Activated naive CD4-positive, alpha-beta T cell treated with Interleukin-2 at 50 U/mL for 16 hours (primary cell): Measurements from ENCODE around the gene SNTB2.
"Not testable (repeated sequence)": the region's sequence is repeated elsewhere in the genome, so short reads cannot be mapped to it uniquely, and the experiment has no call there.

ENCODE experiments used
- DNase-seq: peaks from one replicate; pipeline ENCODE4 v3.0.0-alpha.2; 2020

SNTB2 gene

DNA sequence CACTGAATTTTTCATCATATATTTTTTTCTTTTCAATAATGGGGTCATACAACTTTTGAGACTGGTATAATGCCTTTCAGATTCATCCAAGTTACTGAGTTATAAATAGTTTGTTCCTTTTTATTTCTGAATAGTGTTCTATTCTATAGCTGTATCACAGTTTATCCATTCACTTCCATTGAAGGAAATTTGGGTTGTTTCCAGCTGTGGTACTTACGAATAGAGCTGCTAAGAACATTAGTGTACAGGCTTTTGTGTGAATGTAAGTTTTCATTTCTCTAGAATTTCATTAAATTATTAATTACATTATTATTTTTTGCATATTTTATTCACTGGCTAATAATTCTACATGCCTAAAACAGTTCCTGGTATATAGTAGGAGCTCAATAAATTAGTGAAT lies 52.9 kb downstream of the SNTB2 start:
- no peak for DNase-seq

DNA sequence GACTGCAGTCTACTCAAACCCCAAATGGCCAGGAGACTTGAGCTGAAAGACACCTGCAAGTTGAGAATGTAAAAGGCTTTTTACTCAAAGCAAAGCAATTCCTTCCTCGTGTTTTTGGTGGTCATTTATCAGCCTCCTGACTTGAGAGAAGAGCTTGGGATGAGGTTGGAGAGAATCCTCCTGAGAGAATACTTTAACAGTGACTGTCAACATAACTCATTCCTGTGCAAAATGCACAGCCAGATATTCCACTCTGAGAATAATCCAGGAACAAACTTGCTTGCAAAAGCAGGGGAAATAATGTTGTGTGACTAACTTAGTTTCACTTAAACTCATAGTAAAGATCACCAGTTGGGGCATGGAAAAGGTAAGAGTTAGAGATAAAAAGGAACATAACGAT lies 53.4 kb downstream of the SNTB2 start:
- DNase-seq: no peak

DNA sequence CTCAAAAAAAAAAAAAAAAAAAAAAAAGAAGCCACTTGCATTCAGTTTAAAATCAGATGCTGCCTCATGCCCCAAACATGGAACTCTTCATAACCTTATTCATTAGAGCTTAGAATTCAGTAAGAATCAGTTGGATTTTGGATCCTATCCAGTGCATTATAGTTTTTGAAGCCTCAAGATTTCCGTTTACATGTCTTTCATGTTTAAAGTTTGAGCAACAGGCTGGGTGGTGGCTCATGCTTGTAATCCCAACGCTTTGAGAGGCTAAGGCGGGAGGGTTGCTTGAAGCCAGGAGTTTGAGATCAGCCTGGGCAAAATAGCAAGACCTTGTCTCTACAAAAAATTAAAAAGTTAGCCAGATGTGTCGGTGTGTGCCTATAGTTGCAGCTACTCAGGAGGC lies 55.0 kb downstream of the SNTB2 start:
- DNase-seq: no peak

DNA sequence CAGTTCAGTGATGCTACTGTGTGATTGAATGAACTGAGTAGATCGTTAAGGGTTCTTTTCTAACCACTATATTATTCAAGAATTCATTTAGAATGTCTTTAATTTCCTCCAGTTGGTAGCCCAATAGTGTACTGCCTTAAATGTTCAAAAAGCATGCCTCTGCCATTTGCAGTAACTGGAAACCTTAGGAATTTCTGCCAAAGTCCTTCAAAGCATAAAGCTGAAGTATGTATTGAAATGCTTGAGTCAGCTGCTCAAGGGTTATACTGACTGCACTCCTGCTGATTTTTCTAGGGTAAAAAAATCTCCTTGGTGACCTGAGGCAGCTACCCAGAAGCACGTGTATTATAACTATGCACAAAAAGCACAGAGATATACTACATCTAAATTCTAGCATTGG lies 56.5 kb downstream of the SNTB2 start:
- no peak for DNase-seq

DNA sequence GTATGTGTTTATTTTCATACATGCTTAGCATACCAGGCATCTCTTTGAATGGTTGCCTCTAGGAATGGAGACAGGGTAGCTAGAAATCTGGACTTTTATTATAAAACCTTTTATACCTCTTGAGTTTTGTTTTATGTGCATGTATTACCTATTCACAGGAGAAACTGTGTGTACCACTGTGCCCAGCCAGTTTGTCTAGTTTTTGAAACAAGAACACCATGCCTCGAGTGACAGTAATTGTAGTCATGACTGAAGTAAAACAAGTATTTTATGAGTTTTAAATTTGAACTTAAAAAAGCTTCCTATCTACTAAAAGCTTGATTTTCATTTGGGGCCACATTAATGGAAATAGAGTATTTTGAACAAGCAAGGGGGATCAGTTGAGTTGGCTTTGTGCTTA lies 57.4 kb downstream of the SNTB2 start:
- no peak for DNase-seq

DNA sequence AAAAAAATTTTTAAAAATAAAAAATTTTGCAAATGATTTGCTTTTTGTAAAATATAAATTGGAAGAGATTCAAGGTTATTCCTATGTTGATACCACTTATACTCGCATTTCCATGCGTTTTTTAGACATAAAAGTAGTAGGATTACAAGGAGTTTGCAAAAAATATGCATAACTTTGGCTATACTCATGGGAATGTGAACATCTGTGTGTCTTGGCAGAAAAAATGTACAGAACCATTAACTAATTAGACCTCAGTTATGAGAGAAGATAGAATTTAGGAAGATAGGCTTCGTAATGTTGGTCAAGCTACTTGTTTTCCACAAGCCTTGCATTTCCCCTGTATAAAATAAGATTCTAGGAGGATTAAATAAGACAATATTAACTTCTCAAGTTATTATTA lies 63.1 kb downstream of the SNTB2 start:
- no peak for DNase-seq

DNA sequence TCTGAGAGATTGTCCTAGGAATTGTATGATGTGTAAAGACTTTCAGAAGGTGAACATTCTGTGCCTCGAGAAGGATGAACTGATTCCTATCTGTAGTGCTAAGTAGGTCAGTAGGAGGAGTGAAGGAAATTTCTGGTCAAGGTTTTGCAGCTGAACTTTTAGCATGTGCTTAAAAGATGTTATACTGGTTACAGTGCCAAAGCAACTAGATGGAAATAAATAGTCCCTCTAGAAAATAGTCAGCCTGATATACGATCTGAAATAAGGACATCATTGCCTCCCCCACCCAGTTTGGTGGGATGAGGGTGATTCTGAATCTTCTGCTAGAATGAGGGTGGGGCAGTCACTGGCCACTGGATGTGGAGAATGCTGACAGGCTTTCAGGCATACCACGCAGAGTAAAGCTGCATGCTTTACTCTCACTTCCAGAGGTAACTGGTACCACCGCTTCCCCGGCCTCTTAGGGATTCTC lies 66.9 kb downstream of the SNTB2 start:
- DNase-seq: no peak

DNA sequence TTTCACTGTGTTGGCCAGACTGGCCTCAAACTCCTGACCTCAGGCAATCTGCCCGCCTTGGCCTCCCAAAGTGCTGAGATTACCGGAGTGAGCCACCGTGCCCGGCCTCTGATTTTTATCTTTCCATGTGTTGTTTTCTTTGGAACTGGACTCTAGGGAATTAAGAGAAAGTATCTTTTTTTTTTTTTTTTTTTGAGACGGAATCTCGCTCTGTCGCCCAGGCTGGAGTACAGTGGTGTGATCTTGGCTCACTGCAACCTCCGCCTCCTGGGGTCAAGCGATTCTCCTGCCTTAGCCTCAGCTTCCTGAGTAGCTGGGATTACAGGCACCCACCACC lies 72.4 kb downstream of the SNTB2 start:
- DNase-seq: not testable (repeated sequence)

DNA sequence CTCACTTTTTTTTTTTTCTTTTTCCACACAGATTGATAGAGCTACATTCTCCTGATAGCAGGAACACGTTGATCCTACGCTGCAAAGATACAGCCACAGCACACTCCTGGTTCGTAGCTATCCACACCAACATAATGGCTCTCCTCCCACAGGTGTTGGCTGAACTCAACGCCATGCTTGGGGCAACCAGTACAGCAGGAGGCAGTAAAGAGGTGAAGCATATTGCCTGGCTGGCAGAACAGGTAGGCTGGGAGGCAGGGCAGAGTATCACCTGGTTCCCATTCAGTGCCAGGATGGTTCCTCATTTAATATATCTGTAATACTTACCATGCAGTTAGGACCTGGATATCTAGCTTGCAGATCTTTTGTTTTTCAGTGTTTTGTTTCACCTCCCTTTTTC lies 73.1 kb downstream of the SNTB2 start:
- no peak for DNase-seq

DNA sequence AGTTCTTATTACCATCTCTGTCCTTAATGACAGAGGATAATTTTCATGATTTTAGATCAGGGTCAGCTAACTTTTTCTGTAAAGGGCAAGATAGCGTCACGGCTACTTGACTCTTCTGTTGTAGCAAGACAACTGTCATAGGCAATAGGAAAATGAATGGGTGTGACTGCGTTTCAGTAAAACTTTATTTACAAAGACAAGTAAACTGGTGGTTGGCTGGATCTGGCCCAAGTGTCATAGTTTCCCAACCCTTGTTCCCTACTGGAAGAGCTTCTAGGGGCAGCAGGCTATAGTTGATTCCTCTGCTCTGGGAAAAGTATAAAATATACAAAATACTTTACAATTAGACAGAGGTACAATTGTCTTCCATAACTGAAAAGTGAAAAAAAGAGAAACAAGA lies 73.5 kb downstream of the SNTB2 start:
- no peak for DNase-seq

DNA sequence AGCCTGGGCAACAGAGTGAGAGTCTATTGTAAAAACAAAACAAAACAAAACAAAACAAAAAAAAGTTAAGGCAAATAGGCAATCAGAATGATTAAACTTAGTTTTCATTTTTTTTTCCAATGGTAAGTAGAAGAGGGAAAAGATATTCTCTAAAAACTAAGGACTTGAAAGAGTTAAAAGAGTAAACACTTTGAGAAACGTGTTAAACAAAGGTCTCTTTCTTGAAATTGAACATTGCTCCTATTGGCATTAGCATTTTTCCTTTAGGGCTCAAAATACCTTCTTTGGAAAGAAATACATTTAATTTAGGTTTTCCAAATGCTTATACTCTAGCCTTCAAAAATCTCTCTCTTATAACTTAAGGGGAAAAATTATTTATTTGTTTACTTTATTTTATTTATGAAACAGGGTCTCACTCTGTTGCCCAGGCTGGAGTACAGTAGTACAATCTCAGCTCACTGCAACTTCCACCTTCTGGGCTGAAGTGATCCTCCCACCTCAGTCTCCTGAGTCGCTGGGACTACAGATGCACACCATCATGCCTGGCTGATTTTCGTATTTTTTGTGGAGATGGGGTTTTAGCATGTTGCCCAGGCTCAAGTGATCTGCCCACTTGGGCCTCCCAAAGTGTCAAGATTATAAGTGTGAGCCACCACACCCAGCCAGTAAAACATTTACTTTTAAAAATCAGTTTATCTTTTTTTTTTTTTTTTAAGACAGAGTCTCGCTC lies 79.5 kb downstream of the SNTB2 start:
- no peak for DNase-seq

DNA sequence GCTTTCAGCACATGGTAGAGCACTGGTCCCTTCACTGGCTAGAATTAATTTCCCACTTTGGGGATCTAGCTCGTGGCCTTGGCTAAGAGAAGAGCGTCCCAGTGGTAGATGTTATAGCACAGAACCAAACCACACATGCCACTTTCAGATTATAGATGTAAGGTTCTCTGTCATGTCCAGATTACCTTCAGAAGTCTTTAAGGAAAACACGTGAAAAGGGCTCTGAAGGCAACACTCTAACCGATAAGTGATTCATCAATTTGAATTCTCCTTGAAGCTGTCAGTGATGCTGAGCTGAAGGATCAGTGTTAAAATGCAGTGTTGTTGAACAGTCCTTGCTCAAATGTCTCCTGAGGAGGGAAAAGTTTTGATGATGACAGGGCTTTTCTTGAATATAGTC lies 80.7 kb downstream of the SNTB2 start:
- no peak for DNase-seq

DNA sequence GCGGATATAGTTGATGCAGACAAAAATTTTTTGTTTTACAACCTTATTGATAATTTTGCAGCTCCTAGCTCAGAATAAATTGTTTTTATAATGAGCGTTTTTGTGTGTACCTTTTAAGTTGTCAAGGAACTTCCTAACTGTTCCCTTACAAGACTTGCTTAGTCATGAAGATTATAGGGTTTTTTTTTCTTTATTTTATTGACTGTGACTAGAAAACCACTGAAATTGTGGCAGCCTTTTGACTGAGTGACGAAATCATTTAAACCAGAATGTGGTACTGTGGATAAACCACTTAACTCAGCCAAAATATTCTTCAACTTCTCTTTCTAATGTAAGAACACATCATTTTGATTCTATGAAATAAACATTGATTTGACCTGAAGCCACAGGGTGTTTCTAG lies 83.4 kb downstream of the SNTB2 start:
- DNase-seq: no peak

DNA sequence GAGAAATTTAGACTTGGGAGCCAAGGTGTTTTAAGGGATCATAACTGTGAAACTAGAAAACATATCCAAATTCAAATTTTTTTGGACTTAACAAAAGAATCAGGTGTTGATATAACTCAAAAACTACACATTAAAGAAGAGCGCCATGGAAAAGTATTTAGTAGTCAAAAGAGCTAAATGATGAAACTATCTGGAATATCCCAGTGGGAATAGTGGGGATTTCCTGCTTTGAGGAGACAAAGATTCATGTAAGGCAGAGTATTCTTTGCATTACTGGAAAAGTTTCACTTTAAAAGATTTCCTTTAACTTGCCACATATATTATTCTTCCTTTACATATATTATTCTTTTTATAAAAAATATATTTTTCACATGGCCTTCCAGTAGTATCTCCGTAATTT lies 83.9 kb downstream of the SNTB2 start:
- DNase-seq: no peak

DNA sequence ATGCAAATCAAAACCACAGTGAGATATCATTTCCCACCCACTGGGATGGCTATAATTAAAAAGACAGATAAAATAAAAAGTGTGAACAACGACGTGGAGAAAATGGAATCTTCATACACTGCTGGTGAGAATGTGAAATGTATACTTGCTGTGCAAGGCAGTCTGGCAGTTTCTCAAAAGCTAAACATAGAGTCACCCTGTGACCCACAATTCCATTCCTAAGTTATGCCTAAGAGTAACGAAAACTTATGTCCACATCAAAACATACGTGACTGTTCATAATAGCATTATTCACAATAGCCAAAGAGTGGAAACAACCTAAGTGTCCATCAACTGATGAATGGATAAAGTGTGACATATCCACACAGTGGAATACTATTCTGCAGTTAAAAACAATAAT lies 86.0 kb downstream of the SNTB2 start:
- DNase-seq: no peak

DNA sequence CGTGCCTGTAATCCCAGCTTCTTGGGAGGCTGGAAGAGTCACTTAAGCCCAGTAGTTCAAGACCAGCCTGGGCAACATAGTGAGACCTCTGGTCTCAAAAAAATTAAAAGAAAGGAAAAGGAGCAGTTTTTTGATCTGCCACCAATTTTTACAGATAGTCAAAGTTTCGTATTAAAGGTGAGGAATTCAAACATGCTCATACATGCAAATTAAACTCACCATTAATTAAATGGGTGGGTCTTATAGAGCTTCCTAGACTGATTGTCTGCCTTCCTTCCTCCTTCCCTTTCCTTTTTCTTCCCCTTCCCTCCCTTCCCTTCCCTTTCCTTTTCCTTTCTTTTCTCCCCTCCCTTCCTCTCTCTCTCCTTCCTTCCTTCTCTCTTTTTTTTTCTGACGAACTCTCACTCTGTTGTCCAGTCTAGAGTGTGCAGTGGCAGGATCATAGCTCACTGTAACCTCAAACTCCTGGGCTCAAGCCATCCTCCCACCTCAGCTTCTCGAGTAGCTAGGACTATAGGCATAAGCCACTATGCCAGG lies 87.8 kb downstream of the SNTB2 start:
- no peak for DNase-seq

DNA sequence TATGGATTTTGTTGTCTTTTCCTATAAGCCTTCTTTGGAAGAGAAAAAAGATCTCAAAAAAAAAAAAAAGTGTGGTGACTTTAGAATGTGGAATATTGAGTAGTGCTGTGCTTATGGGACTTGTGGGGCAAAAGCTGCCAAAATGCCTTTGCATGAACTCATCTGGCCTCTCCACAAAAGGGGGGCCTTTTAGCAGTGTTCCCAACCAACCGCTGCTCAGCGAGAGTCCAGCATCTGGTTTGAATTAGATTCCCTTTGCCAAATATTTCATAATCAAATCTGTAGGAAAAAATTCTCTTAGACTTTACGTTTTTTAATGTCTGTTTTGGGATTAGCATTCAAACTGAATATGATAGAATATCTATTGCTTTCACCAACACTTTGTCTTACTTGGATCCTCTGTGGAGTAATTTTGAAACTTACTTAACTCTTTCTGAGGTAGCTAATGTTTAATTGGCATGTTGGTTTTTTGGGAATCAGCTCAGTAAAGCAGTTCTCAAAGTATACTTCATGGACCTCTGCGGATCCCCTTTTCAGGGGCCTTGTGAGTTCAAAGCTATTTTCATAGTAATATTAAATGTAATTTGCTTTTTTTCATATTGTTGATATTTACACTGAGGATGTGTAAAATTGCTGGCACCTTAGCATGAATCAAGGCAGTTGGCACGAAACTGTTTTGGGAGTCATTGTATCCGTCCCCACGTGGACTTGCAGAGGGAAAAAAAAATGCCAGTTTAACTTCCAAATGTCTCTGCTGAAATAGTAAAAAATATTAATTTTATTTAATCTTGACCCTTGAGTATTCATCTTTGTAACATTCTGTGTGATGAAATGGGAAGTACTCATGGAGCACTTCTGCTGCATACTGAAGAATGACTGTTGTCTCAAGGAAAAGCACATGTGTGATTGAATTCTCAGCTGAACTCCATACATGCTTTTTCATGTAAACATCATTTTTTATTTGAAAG lies 89.5 kb downstream of the SNTB2 start:
- DNase-seq: no peak

DNA sequence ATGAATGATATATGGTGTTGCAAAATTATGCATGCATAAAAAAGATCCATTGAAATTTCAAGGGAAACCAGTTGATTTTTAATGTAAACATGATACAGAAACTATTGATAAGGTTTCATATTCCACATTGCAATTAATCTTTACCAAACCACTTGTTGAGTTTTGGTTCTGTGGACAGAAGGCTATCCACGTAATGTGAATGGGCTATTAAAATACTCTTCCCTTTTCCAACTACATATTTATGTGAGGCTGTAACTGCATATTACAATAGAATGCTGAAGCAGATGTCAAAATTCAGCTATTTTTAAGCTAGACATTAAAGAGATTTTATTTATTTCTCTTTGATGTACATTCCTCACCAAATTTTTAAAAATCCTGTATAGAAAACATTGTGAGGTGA lies 90.4 kb downstream of the SNTB2 start:
- DNase-seq: no peak

DNA sequence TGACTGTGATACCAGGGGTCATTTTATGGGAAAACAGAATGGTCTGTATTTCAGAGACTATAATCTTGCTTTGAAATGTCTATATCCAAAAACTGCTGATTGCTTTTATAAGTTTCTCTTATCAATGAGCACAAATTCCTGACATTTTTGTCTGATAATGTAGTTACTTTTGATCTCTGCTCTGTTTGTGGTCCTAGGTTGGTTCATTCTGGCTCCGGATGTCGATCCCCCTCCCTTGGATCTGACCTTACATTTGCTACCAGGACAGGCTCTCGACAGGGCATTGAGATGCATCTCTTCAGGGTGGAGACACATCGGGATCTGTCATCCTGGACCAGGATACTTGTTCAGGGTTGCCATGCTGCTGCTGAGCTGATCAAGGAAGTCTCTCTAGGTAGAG lies 96.9 kb downstream of the SNTB2 start:
- no peak for DNase-seq

DNA sequence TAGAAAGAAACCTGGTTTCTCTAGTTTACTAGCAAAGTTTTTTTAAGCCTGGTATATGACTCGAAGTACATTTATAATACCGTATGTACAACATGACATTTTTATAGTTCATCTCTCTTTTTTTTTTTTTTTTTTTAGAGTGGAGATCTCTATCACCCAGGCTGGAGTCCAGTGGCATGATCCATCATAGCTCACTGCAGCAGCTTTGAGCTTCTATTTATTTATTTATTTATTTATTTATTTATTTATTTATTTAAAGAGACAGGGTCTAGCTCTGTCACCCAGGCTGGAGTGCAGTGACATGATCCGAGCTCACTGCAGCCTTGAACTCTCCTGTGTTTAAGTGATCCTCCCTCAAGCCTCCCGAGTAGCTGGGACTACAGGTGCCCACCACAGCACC lies 98.3 kb downstream of the SNTB2 start:
- no peak for DNase-seq

DNA sequence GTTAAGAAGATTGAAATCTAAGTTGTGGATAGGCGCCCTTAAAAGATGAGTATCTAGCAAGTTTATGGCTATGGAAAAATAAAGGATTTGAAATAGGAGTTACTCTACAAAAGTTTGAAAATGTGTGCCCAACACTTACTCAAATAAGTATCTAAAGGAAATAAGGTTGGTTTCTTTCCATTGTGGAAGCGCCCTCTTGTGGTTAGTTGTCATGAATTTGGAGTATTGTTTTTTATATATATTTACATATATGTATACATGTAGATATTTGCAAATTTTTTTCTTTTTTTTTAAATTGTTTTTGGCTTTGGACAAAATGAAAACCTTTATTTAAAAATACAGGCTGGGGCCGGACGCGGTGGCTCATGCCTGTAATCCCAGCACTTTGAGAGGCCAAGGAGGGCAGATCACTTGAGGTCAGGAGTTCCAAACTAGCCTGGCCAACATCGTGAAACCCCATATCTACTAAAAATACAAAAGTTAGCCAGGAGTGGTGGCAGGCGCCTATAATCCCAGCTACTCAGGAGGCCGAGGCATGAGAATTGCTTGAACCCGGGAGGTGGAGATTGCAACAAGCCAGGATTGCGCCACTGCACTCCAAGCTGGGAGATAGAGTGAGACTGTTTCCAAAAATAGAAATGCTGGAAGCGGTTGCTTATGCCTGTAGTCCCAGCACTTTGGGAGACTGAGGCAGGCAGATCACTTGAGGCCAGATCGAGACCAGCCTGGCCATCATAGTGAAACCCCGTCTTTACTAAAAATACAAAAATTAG lies 100.2 kb downstream of the SNTB2 start:
- DNase-seq: no peak

DNA sequence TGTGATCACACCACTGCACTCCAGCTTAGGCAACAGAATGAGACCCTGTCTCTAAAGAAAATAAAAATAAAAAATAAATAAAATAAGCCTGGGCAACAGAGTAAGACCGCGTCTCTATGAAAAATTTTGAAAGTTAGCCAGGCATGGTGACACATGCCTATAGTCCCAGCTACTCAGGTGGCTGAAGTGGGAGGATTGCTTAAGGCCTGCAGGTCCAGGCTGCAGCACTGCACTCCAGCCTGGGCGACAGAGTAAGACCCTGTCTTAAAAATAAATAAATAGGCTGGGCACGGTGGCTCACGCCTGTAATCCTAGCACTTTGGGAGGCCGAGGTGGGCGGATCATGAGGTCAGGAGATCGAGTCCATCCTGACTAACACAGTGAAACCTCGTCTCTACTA lies 104.7 kb downstream of the SNTB2 start:
- not testable (repeated sequence) for DNase-seq

DNA sequence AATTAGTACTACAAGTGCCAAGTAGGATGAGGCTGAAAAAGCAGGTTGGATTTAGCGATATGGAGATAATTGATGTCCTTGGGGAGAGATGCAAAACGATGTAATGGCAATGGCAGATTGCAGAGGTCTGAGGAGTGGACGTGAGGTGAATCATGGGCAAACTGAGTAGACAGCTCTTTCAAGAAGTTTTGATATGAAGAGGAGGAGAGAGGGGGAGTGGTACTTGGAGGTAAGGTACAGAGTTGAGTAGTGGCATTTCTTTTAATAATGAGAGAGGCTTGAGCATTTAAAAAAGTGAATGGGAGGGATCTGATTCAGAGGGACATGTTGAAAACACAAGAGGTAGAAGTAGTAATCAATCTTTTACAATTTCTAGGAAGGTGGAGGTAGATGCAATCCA lies 106.4 kb downstream of the SNTB2 start:
- no peak for DNase-seq
